ENCODE results near the gene P3H2. TPM values are rescaled to one million over a fixed set of nuclear protein-coding genes. Genes with fewer than 3 reads are reported as not detected.

P3H2 gene
- total RNA-seq, 1 experiment from 2014 or later, result 0.76 TPM

DNA sequence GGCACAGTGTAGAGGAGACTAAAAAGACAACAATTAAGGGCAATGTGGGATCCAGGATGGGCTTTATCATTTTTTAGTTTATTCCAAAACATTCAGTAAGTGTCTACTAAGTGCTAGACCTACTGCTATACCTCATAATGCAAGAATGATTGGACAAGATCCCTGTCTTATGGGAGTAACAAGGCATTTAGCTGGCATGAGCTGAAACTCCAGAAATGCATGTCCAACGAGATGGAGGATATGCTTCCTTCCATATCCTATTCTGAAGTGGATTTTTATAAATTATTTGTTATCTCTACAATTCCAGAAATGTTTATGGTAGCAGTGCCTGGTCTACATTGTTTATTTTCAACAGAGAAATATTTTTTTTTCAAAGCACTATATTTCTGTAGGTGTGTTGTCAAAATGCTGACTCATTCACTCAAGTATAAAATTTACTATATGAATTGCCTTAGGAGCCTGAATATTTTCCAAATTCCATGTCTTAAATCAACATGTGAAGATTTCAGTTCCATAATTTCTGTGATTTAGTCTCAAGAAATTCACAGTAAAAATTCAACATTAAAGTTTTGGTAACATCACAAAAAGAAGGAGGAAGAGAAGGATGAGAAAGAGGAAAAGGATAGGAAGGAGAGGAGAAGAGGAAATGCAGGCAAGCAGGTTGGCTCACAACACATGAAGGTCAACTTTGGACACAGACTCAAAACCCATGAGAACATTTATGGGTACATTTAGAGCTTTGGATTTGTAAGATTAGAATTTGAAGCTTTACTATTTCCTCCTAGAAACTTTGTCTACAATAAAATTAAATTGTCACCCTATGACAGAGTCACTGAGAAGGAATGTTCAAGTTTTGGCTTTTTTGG, 88.6 kb downstream of the P3H2 start (continued):
- TF ChIP-seq CTCF (IDR thresholded peaks at IDR 0.05 in 2 of 3, conservative IDR thresholded peaks at IDR 0.05 in 1 of 3; ENCODE audit: borderline replicate concordance in 1 of 3, insufficient read depth in 1 of 3, low read depth in 2 of 3, low read length in 2 of 3), result no peak
- TF ChIP-seq, protein P1, sequence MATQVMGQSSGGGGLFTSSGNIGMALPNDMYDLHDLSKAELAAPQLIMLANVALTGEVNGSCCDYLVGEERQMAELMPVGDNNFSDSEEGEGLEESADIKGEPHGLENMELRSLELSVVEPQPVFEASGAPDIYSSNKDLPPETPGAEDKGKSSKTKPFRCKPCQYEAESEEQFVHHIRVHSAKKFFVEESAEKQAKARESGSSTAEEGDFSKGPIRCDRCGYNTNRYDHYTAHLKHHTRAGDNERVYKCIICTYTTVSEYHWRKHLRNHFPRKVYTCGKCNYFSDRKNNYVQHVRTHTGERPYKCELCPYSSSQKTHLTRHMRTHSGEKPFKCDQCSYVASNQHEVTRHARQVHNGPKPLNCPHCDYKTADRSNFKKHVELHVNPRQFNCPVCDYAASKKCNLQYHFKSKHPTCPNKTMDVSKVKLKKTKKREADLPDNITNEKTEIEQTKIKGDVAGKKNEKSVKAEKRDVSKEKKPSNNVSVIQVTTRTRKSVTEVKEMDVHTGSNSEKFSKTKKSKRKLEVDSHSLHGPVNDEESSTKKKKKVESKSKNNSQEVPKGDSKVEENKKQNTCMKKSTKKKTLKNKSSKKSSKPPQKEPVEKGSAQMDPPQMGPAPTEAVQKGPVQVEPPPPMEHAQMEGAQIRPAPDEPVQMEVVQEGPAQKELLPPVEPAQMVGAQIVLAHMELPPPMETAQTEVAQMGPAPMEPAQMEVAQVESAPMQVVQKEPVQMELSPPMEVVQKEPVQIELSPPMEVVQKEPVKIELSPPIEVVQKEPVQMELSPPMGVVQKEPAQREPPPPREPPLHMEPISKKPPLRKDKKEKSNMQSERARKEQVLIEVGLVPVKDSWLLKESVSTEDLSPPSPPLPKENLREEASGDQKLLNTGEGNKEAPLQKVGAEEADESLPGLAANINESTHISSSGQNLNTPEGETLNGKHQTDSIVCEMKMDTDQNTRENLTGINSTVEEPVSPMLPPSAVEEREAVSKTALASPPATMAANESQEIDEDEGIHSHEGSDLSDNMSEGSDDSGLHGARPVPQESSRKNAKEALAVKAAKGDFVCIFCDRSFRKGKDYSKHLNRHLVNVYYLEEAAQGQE (IDR thresholded peaks at IDR 0.05; ENCODE audit: low read depth), result no peak
- no peak for TF ChIP-seq SIN3A (IDR thresholded peaks at IDR 0.05; ENCODE audit: low read depth)
- no peak for TF ChIP-seq EZH2 (IDR thresholded peaks at IDR 0.05)
- no peak for TF ChIP-seq JUND (IDR thresholded peaks at IDR 0.05)

- POLR2A ChIA-PET, result no interaction called here
- no peak for TF ChIP-seq JUND (IDR thresholded peaks at IDR 0.05)
- Histone ChIP-seq H3K4me2 (ENCODE audit: low read length) (no peak overlapping the region), H3K9me3 (ENCODE audit: control insufficient read depth in 1 of 2, insufficient read depth in 1 of 2, low read depth in 1 of 2, low read length in 2 of 2) (no peaks in the 10 kb centered on the region), H3K4me1 (ENCODE audit: control insufficient read depth in 1 of 2, insufficient read depth in 2 of 2, low read length in 2 of 2) (peaks cover 0 to 5% of the 10 kb centered on the region in 2 experiments; a peak in 2 of 4 replicates), H3K27ac (ENCODE audit: low read depth, low read length) (no peak overlapping the region), H4K20me1 (ENCODE audit: insufficient read depth) (no peaks in the 10 kb centered on the region), H3K4me3 (replicated peaks in 1 of 2; ENCODE audit: low read depth in 1 of 2, low read length in 2 of 2) (no peak overlapping the region), H3K9me2 (ENCODE audit: insufficient read depth) (no peaks in the 10 kb centered on the region; the same call in 1 of the 2 replicates), H3K27me3 (ENCODE audit: insufficient read depth, low read length) (no peaks in the 10 kb centered on the region), H3K36me3 (ENCODE audit: control insufficient read depth in 1 of 2, insufficient read depth in 2 of 2, low read length in 2 of 2) (no peaks in the 10 kb centered on the region), H3K9ac (ENCODE audit: low read length) (no peak overlapping the region), H3K79me2 (ENCODE audit: insufficient read depth, low read length) (no peaks in the 10 kb centered on the region), H2AFZ (ENCODE audit: low read depth, low read length, poor library complexity, severe bottlenecking) (no peak overlapping the region)
- no peak for DNase-seq (ENCODE audit: low read depth, low spot score)
- intact Hi-C loops (cut with micrococcal nuclease), result loop anchor here (10.0 kb wide), 1 partner anchor 358 kb away; the partner anchor contains the start of gene CLDN16
- no TSS peak for BruUV-seq (replicated peaks)
- RAD21 ChIA-PET (ENCODE audit: low non-redundant PET in 1 of 2, low total read pairs in 2 of 2, uncharacterized antibody in 2 of 2, unreplicated experiment in 2 of 2), result no interaction called here
- no peak for ATAC-seq
- CTCF ChIA-PET, result no interaction called here
Observed at GRCh38 chr3:190027116-190027515, 93.6 kb downstream of the P3H2 start.

Measured in HCT116 (cell line).